Inferior parietal cortex (tissue), 1 donor: ENCODE data around the gene MYO3B.
"Not testable (repeated sequence)": the region's sequence is repeated elsewhere in the genome, so short reads cannot be mapped to it uniquely, and the experiment has no call there.

Experiments used
- DNase-seq: peaks from one replicate; pipeline ENCODE4 v3.0.0-alpha.2; 2016; ENCODE audit errors: extremely low spot score

MYO3B gene

DNA sequence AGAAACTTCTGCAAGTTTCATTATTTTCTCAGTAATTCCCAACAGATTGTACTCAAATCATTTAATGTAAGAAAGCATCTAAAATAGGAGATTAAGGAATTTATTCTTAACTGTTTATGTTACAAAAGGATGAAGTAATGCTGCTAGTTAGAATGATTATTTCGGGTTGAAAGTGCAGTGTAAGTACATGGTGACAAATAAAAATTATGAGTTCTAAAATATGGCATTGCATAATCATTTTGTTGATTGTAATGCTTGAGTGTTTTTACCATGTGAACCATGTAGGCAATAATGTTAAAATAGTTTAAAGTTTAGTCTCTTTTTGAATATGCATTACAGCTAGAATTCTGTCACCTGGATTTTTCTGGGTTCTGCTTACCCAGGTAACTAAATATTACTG, 388.2 kb downstream of the MYO3B start:
- DNase-seq = no peak

DNA sequence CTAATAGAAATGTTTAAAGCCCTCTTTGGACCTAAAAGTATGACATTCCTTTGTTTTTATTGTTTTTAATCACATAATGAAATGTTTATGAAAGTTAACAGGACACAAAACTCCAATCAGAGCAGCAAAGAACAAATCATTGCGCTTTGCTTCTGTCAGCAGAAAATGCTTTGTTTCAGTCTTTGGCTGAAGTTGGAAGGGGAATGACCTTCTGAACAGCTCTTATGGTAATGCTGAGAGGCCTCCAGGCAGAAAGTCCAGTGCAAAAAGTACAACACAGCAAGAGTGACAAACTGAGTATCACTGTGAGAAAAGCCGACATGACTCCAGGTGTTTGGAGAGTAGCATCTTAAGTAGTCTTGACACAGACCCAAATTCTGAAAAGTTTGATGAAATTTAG, 389.5 kb downstream of the MYO3B start:
- DNase-seq = no peak

- no peak for DNase-seq
Measured at GRCh38 chr2:170568511-170568910, 390.6 kb downstream of the MYO3B start.

GRCh38 chr2:170571612-170572011, 393.7 kb downstream of the MYO3B start:
- no peak for DNase-seq

- DNase-seq = no peak
Measured at GRCh38 chr2:170573671-170574070, 395.7 kb downstream of the MYO3B start.

- peak; percentile 17 for DNase-seq
Measured at GRCh38 chr2:170576296-170576695, 398.3 kb downstream of the MYO3B start.

GRCh38 chr2:170577356-170577755, 399.4 kb downstream of the MYO3B start:
- DNase-seq = no peak

DNA sequence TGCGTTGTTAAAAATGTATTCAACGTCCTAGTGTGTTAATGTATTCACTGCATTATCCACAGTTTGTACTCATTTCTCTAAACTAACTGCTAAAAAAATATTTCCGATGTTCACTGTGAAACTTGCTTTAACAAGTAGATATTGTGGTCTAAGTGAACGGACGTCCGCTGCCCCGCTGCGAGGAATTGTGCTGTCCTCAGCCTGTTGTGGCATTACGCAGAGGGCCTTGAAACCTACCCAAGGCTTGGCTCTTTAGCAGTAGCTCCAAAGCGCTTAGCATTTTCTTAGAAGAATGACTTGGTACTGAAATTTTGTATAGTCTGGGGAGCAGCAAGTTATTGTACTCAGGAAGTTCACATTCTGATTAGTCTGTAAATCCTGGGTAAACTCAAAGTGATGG, 400.7 kb downstream of the MYO3B start:
- no peak for DNase-seq

GRCh38 chr2:170579511-170579910, 401.6 kb downstream of the MYO3B start:
- DNase-seq = no peak

- DNase-seq = no peak
Measured at GRCh38 chr2:170582313-170582712, 404.4 kb downstream of the MYO3B start.

DNA sequence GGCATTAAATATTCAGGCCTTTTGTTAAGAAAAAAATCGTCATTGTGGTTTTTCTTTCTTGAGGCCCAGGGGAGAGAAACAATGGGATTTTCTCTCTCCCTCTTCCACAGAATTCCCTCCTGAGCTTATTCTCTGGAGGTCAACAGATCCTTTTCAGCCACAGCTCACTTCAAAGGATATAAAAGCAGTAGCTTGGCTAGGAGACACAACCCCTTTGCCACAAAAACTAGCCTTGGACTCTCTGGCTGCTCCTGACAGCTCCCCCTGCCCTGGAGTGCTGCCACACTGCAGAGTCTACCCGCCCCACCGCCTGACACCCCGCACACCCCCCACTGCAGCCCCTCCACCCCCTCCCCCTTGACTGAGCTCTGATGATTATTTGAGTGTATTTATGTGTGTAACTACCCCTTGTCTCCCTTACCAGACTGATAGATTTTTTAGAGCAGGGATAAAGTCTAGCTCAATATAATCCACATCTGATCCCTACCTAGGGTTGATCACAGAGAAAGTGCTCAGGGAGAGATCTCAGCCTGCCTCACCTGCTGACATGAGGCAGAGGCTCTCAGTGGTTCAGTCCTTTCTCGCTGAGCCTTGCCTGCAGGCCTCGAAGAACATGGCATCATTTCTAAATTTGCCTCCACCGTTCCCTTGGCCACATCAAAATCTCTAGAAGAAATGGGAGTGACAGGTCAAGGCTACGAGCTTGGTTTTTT, 405.0 kb downstream of the MYO3B start:
- DNase-seq = no peak

DNA sequence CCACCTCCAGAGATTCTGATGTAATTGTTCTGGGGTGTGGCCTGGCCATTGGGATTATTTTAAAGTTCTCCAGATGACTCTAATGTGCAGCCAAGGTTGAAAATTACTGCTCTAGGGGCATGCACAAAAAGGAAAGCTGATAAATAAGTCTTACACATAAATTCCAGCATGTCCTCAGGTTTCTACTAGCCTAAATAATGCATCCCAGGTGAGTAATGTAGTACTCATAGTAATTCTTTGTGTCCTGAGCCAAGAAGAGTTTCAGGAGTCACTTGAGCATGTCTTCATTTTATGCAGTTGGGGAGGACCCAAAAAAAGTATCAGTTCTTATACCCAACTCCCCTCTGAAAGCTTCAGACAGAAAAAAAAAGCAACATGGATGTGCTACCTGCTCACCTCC, 407.1 kb downstream of the MYO3B start:
- DNase-seq = no peak

GRCh38 chr2:170586571-170587095, 408.7 kb downstream of the MYO3B start:
- DNase-seq = no peak

GRCh38 chr2:170587117-170587516, 409.2 kb downstream of the MYO3B start:
- no peak for DNase-seq

- DNase-seq = no peak
Measured at GRCh38 chr2:170587922-170588321, 410.0 kb downstream of the MYO3B start.

DNA sequence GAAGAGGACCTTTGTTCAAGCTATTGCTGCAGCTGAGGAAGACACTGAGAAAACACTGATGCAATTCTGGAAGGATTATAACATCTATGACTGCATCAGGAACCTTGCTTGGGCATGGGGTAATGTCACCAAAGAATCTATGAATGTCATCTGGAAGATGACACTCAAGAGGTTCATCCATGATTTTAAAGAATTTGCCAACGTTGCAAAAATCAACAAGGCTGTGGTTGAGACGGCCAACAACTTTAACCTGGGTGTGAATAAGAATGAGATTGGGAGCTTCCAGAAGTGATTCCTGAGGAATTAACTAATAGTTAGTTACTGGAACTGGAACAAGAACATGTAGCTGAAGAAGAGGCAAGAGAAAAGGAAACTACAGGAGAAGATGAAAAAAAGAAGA, 410.8 kb downstream of the MYO3B start:
- no peak for DNase-seq

- no peak for DNase-seq
Measured at GRCh38 chr2:170596576-170596975, 418.6 kb downstream of the MYO3B start.

- DNase-seq = no peak
Measured at GRCh38 chr2:170598067-170598395, 420.1 kb downstream of the MYO3B start.

- no peak for DNase-seq
Measured at GRCh38 chr2:170601489-170601888, 423.5 kb downstream of the MYO3B start.

- DNase-seq = no peak
Measured at GRCh38 chr2:170605862-170606261, 427.9 kb downstream of the MYO3B start.

GRCh38 chr2:170607171-170607570, 429.2 kb downstream of the MYO3B start:
- no peak for DNase-seq

DNA sequence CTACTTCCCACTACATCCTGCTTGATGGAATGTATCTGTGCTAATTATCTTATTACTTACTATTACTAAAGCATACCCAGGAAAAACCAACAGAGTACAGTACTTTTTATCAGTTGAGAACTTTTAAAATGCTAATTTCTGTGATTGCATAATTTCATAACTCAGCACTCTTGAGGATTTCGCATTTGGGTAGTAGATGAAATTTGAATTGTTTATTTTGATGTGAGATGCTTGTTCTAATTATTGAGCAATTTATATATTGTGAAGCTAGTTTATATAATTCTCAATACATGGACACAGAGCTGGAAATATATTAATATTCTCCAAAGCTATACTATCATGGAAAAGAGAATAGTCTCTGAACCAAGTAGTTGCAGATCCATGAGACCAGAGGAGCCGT, 432.7 kb downstream of the MYO3B start:
- no peak for DNase-seq

DNA sequence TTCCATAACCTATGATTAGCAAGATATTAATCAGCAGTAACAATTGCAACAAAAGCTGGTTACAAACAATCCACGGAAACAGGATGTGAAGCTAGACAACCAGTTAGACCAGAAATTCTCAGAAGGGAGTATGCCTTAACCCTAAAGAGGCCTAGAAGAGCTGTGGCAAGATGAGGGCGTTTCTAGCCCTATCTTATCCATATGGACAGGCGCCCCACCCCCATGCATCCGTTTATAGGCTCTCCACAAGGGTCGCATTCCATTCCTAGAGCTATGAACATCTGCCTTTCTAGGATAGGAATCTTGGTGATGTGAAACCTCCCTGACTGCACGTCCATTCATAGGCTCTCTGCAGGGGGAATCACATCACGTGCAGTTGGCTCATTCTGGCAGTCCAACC, 441.0 kb downstream of the MYO3B start:
- not testable (repeated sequence) for DNase-seq

- DNase-seq = not testable (repeated sequence)
Measured at GRCh38 chr2:170635094-170635493, 457.1 kb downstream of the MYO3B start.
